ENCODE data around the gene EXD3.

GRCh38 chr9:137467896-137468295 lies 44.9 kb upstream of the EXD3 start:
- TF ChIP-seq CTCF (IDR thresholded peaks at IDR 0.05) (no peak), EP300 (IDR thresholded peaks at IDR 0.05) (no peak), POLR2A (IDR thresholded peaks at IDR 0.05) (no peak), POLR2AphosphoS5 (IDR thresholded peaks at IDR 0.05) (no peak)

All from stomach (tissue), 4 donors.